ENCODE results near the gene SLU7.

DNA sequence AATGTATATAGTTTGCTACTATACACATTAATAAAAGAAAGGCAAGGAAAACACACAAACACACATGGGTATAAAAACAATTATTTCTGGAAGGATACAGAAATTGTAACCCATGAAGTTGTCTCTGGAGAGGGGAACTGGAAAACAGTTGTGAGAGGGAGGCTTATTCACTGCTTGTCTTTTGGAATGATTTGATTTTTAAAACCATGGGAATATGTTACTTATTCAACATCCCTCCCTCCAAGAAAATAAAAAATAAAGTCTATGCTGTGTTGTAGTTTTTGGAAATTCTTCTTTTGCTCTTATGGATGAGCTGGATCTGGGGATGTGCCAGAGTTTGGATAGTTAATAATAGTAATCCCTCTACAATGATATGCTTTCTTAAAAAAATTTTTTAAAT lies 42.5 kb downstream of the SLU7 start:
- TF ChIP-seq, protein P1, sequence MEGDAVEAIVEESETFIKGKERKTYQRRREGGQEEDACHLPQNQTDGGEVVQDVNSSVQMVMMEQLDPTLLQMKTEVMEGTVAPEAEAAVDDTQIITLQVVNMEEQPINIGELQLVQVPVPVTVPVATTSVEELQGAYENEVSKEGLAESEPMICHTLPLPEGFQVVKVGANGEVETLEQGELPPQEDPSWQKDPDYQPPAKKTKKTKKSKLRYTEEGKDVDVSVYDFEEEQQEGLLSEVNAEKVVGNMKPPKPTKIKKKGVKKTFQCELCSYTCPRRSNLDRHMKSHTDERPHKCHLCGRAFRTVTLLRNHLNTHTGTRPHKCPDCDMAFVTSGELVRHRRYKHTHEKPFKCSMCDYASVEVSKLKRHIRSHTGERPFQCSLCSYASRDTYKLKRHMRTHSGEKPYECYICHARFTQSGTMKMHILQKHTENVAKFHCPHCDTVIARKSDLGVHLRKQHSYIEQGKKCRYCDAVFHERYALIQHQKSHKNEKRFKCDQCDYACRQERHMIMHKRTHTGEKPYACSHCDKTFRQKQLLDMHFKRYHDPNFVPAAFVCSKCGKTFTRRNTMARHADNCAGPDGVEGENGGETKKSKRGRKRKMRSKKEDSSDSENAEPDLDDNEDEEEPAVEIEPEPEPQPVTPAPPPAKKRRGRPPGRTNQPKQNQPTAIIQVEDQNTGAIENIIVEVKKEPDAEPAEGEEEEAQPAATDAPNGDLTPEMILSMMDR (IDR thresholded peaks at IDR 0.05): no peak
- TF ChIP-seq POLR2A (IDR thresholded peaks at IDR 0.05) (no peak), POLR2AphosphoS5 (IDR thresholded peaks at IDR 0.05) (no peak)
